Measurements from ENCODE around the gene FETUB. TPM values are rescaled to one million over a fixed set of nuclear protein-coding genes. Genes with fewer than 3 reads are reported as not detected.

The FETUB gene
- polyA plus RNA-seq, 3 donors: not detected

DNA sequence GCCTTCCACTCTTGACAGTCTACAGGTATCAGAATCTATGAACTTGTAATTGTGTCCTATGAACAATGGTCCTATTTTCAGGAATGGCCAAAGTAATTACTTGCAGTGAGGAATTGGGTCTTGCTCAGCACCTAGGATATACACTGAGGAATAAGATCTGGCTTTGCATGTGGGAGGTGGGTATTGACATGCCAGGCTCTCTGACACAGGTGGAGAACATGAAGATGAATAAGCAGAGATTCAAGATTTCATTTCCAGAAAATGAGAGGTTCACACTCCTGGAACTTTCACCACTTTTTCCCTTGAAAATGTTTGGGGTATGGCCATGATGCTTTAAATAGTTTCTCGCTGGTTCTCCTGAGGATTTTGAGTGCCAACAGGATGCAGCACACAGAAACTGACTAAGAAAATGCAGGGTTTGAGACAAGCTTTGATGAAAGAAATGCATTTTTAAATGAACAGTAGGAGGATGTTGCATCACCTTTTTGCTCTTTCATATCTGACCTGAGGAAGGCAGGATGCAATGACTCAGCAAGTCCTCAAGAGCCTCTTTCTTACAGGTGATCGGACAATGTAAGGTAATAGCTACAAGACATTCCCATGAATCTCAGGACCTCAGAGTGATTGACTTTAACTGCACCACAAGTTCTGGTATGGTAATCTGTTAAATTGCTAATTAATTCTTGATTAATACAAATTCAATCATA, 29.3 kb downstream of the FETUB start:
- Histone ChIP-seq H3K27me3 (ENCODE audit: control insufficient read depth in 2 of 2, insufficient read depth in 2 of 2, low read length in 2 of 2) (peaks cover 4 to 5% of the 10 kb centered on the region in 2 donors), H3K79me2 (ENCODE audit: insufficient read depth, low read length) (no peaks in the 10 kb centered on the region), H3K4me2 (replicated peaks; ENCODE audit: extremely low read depth, low read length, poor library complexity, severe bottlenecking) (no peak overlapping the region), H3K27ac (ENCODE audit: low read depth in 1 of 2, low read length in 2 of 2) (no peak overlapping the region), H3K9me3 (replicated peaks in 1 of 2; ENCODE audit: control insufficient read depth in 1 of 2, insufficient read depth in 1 of 2, low read length in 2 of 2) (no peaks in the 10 kb centered on the region), H3K9ac (ENCODE audit: insufficient read depth, low read length, poor library complexity, severe bottlenecking) (no peak overlapping the region), H4K20me1 (ENCODE audit: insufficient read depth, low read length) (no peaks in the 10 kb centered on the region), H3K4me1 (ENCODE audit: control insufficient read depth in 1 of 2, insufficient read depth in 2 of 2, low read length in 2 of 2) (no peaks in the 10 kb centered on the region), H3K36me3 (replicated peaks in 1 of 2; ENCODE audit: control insufficient read depth in 1 of 2, insufficient read depth in 2 of 2, low read length in 2 of 2) (no peaks in the 10 kb centered on the region), H2AFZ (ENCODE audit: insufficient read depth, low read depth, low read length, poor library complexity, severe bottlenecking) (no peak overlapping the region), H3K4me3 (replicated peaks in 1 of 3; ENCODE audit: low read depth in 2 of 3, low read length in 3 of 3) (no peak overlapping the region)
- no peak overlapping the region for H3K4me3 Mint-ChIP-seq
- intact Hi-C loops (cut with micrococcal nuclease): no loop called here
- 100% methylated on average over 1 of the region's 2 CpGs for WGBS (ENCODE audit: insufficient coverage)
- H3K4me1 Mint-ChIP-seq: no peaks in the 10 kb centered on the region
- H3K27me3 Mint-ChIP-seq (ENCODE audit: low read depth in 3 of 3): peaks cover 9 to 25% (median 17%) of the 10 kb centered on the region in 3 donors
- H3K27ac Mint-ChIP-seq: no peak overlapping the region
- DNase-seq: no peak
- peaks cover 0 to 2% (median 0%) of the 10 kb centered on the region in 7 donors for H3K9me3 Mint-ChIP-seq
- TF ChIP-seq, protein P1, sequence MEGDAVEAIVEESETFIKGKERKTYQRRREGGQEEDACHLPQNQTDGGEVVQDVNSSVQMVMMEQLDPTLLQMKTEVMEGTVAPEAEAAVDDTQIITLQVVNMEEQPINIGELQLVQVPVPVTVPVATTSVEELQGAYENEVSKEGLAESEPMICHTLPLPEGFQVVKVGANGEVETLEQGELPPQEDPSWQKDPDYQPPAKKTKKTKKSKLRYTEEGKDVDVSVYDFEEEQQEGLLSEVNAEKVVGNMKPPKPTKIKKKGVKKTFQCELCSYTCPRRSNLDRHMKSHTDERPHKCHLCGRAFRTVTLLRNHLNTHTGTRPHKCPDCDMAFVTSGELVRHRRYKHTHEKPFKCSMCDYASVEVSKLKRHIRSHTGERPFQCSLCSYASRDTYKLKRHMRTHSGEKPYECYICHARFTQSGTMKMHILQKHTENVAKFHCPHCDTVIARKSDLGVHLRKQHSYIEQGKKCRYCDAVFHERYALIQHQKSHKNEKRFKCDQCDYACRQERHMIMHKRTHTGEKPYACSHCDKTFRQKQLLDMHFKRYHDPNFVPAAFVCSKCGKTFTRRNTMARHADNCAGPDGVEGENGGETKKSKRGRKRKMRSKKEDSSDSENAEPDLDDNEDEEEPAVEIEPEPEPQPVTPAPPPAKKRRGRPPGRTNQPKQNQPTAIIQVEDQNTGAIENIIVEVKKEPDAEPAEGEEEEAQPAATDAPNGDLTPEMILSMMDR (IDR thresholded peaks at IDR 0.05): no peak
- H3K36me3 Mint-ChIP-seq: no peaks in the 10 kb centered on the region

DNA sequence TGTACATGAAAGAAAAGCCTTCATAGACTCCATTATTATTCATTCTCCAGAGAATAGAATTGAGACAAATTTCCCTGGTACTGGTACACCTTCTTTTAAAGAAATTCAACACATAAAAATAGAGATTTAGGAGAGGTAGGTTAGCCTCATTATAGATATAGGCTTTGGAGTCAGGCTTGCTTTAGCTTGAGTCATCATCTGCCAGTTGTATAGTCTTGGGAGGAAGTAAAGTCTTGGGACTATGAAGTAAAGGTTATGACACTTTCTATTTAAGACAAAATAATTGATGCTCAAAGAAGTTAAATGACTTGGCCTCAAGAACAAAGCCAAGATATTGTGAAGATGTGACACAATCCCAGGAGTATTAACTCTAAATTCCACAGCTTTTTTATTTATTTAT, 30.0 kb downstream of the FETUB start:
- Mint-ChIP-seq H3K36me3 (no peaks in the 10 kb centered on the region), H3K9me3 (peaks cover 0 to 2% (median 0%) of the 10 kb centered on the region in 7 donors), H3K27me3 (ENCODE audit: low read depth in 3 of 3) (peaks cover 10 to 26% (median 17%) of the 10 kb centered on the region in 3 donors), H3K27ac (no peak overlapping the region), H3K4me3 (no peak overlapping the region), H3K4me1 (no peaks in the 10 kb centered on the region)
- no peaks in the 10 kb centered on the region for H3K36me3 ChIP-seq (replicated peaks in 1 of 2; ENCODE audit: control insufficient read depth in 1 of 2, insufficient read depth in 2 of 2, low read length in 2 of 2)
- H2AFZ ChIP-seq (ENCODE audit: insufficient read depth, low read depth, low read length, poor library complexity, severe bottlenecking): no peak overlapping the region
- peaks cover 2 to 5% of the 10 kb centered on the region in 2 donors for H3K27me3 ChIP-seq (ENCODE audit: control insufficient read depth in 2 of 2, insufficient read depth in 2 of 2, low read length in 2 of 2)
- TF ChIP-seq, protein P1 (IDR thresholded peaks at IDR 0.05): no peak
- H4K20me1 ChIP-seq (ENCODE audit: insufficient read depth, low read length): no peaks in the 10 kb centered on the region
- DNase-seq: no peak
- intact Hi-C loops (cut with micrococcal nuclease): no loop called here
- no peaks in the 10 kb centered on the region for H3K79me2 ChIP-seq (ENCODE audit: insufficient read depth, low read length)
- H3K4me1 ChIP-seq (ENCODE audit: control insufficient read depth in 1 of 2, insufficient read depth in 2 of 2, low read length in 2 of 2): no peaks in the 10 kb centered on the region
- no peak overlapping the region for H3K4me2 ChIP-seq (replicated peaks; ENCODE audit: extremely low read depth, low read length, poor library complexity, severe bottlenecking)
- H3K9ac ChIP-seq (ENCODE audit: insufficient read depth, low read length, poor library complexity, severe bottlenecking): no peak overlapping the region
- no peaks in the 10 kb centered on the region for H3K9me3 ChIP-seq (replicated peaks in 1 of 2; ENCODE audit: control insufficient read depth in 1 of 2, insufficient read depth in 1 of 2, low read length in 2 of 2)
- H3K4me3 ChIP-seq (replicated peaks in 1 of 3; ENCODE audit: low read depth in 2 of 3, low read length in 3 of 3): no peak overlapping the region
- H3K27ac ChIP-seq (ENCODE audit: low read depth in 1 of 2, low read length in 2 of 2): no peak overlapping the region

All from CD14-positive monocyte (primary cell).